Small intestine (tissue), 7 donors: ENCODE results near the gene HSD3B7. TPM values are rescaled to one million over a fixed set of nuclear protein-coding genes. Genes with fewer than 3 reads are reported as not detected.

Experiments used
- DNase-seq, 2 donors: peaks; one replicate each; pipeline versions ENCODE4 v3.0.0 to v3.0.0-alpha.2; 2013
- FAIRE-seq: peaks from 2 replicates; lab custom pipeline; 2012; peaks lifted over from hg19 to GRCh38; lab: Jason Lieb, UNC
- H3K27ac ChIP-seq, 3 donors: one replicate each; pipeline ENCODE4 v1.5.1; 2013; ENCODE audit warnings: low read length in 2 of 3, mild to moderate bottlenecking in 2 of 3, control low read depth in 1 of 3, inconsistent platforms in 1 of 3, low read depth in 1 of 3, moderate library complexity in 1 of 3
- H3K27me3 ChIP-seq, 3 donors: one replicate each; pipeline ENCODE4 v1.6.1; 2013; ENCODE audit warnings: low read length in 3 of 3, inconsistent platforms in 1 of 3; ENCODE audit not compliant: control insufficient read depth in 3 of 3, insufficient read depth in 3 of 3
- H3K36me3 ChIP-seq, 3 donors: one replicate each; pipeline ENCODE4 v1.6.1; 2013; ENCODE audit warnings: low read length in 3 of 3, inconsistent platforms in 1 of 3, low read depth in 1 of 3, mild to moderate bottlenecking in 1 of 3, moderate library complexity in 1 of 3; ENCODE audit not compliant: control insufficient read depth in 3 of 3, insufficient read depth in 2 of 3
- H3K4me1 ChIP-seq, 3 donors: one replicate each; pipeline ENCODE4 v1.6.1; 2013; ENCODE audit warnings: low read length in 2 of 3, inconsistent platforms in 1 of 3, low read depth in 1 of 3, mild to moderate bottlenecking in 1 of 3, moderate library complexity in 1 of 3; ENCODE audit not compliant: control insufficient read depth in 3 of 3, insufficient read depth in 2 of 3
- H3K4me3 ChIP-seq, 3 donors: one replicate each; pipeline ENCODE4 v1.5.1; 2013; ENCODE audit warnings: low read length in 3 of 3, control low read depth in 1 of 3, inconsistent platforms in 1 of 3, low read depth in 1 of 3, mild to moderate bottlenecking in 1 of 3, moderate library complexity in 1 of 3
- H3K9me3 ChIP-seq, 2 donors: one replicate each; pipeline ENCODE4 v1.6.1; 2013; ENCODE audit warnings: low read depth in 1 of 2, low read length in 1 of 2; ENCODE audit not compliant: control insufficient read depth in 2 of 2, insufficient read depth in 1 of 2
- WGBS, 3 donors: extraction: QIAGEN DNeasy Blood & Tissue Kit; methylation state at CpG; one replicate each; pipeline ENCODE4 v1.1.7; 2013; 5-methylcytosine and 5-hydroxymethylcytosine counted together
- polyA plus RNA-seq, 4 donors: library from polyadenylated mRNA; stranded (reverse) in 3 of 4; unstranded in 1 of 4; fragments of 200-250 nt in 3 of 4; fragments of 120-200 nt in 1 of 4; gene quantifications; one replicate each; pipeline versions ENCODE4 v1.2.1 to v1.2.3, GENCODE V29; 2013
- donor health status: healthy with polysubstance abuse.
- donor health status: control.
- donor health status: control.
- donor health status: Bipolar disorder and iron deficiency.
- donor health status: healthy.

Gene HSD3B7
- polyA plus RNA-seq, 4 donors = 15.9 to 48.9 (median 23.2) TPM

GRCh38 chr16:30983289-30983889, 1.6 kb upstream of the HSD3B7 start:
- Histone ChIP-seq H3K4me3 (no peak overlapping the region), H3K27ac (no peak overlapping the region), H3K27me3 (no peaks in the 10 kb centered on the region), H3K9me3 (no peaks in the 10 kb centered on the region), H3K4me1 (peaks cover 0 to 8% (median 0%) of the 10 kb centered on the region in 3 donors), H3K36me3 (peaks cover 9 to 82% (median 17%) of the 10 kb centered on the region in 3 donors)
- DNase-seq (no peak), FAIRE-seq (no peak)
- 84 to 89% (median 85%) methylated on average over 24 to 25 of the region's 25 CpGs for WGBS, 3 donors

- DNase-seq (no peak), FAIRE-seq (no peak)
- H3K4me3 ChIP-seq = no peak overlapping the region
- H3K27me3 ChIP-seq = no peaks in the 10 kb centered on the region
- H3K4me1 ChIP-seq = peaks cover 0 to 8% (median 0%) of the 10 kb centered on the region in 3 donors
- 82 to 86% (median 83%) methylated on average over 14 of the region's 14 CpGs for WGBS, 3 donors
- no peak overlapping the region for H3K27ac ChIP-seq
- H3K9me3 ChIP-seq = no peaks in the 10 kb centered on the region
- H3K36me3 ChIP-seq = peaks cover 9 to 82% (median 17%) of the 10 kb centered on the region in 3 donors
These were observed 953 bp upstream of the HSD3B7 start for GRCh38 chr16:30983898-30984610.

- Histone ChIP-seq H3K4me1 (peaks cover 0 to 8% (median 0%) of the 10 kb centered on the region in 3 donors), H3K27ac (peak overlapping the region; percentile 56 to 84 (median 83)), H3K27me3 (no peaks in the 10 kb centered on the region), H3K9me3 (no peaks in the 10 kb centered on the region), H3K4me3 (peak overlapping the region in 2 of 3 donors; percentile 40 to 61), H3K36me3 (peaks cover 0 to 68% (median 12%) of the 10 kb centered on the region in 3 donors)
- DNase-seq (peak; percentile 87), FAIRE-seq (no peak)
- 14 to 48% (median 43%) methylated on average over 17 to 20 of the region's 20 CpGs for WGBS, 3 donors
These were observed 558 bp downstream of the HSD3B7 start for GRCh38 chr16:30985401-30986128.

GRCh38 chr16:30986129-30986991, 1.4 kb downstream of the HSD3B7 start:
- Histone ChIP-seq H3K36me3 (peaks cover 0 to 60% (median 12%) of the 10 kb centered on the region in 3 donors), H3K4me1 (peaks cover 0 to 8% (median 0%) of the 10 kb centered on the region in 3 donors), H3K4me3 (no peak overlapping the region), H3K27me3 (no peaks in the 10 kb centered on the region), H3K9me3 (no peaks in the 10 kb centered on the region), H3K27ac (peak overlapping the region in 1 of 3 donors; percentile 84)
- DNase-seq = no peak
- WGBS, 3 donors = 89 to 91% (median 89%) methylated on average over 28 to 29 of the region's 29 CpGs
- no peak for FAIRE-seq

GRCh38 chr16:30987581-30988190, 2.7 kb downstream of the HSD3B7 start:
- Histone ChIP-seq H3K27me3 (no peaks in the 10 kb centered on the region), H3K27ac (no peak overlapping the region), H3K36me3 (peaks cover 0 to 49% (median 7%) of the 10 kb centered on the region in 3 donors), H3K4me1 (peaks cover 0 to 8% (median 0%) of the 10 kb centered on the region in 3 donors), H3K9me3 (no peaks in the 10 kb centered on the region), H3K4me3 (no peak overlapping the region)
- DNase-seq (no peak), FAIRE-seq (no peak)
- WGBS, 3 donors = 91 to 94% (median 94%) methylated on average over 30 of the region's 30 CpGs

GRCh38 chr16:30989469-30990047, 4.6 kb downstream of the HSD3B7 start:
- peaks cover 0 to 8% (median 0%) of the 10 kb centered on the region in 3 donors for H3K4me1 ChIP-seq

GRCh38 chr16:30990105-30990504, 5.1 kb downstream of the HSD3B7 start:
- no peak for DNase-seq
- Histone ChIP-seq H3K36me3 (peaks cover 0 to 27% (median 0%) of the 10 kb centered on the region in 3 donors), H3K4me1 (peaks cover 0 to 8% (median 0%) of the 10 kb centered on the region in 3 donors), H3K27me3 (no peaks in the 10 kb centered on the region), H3K27ac (no peak overlapping the region), H3K4me3 (no peak overlapping the region), H3K9me3 (no peaks in the 10 kb centered on the region)
- 76 to 77% (median 76%) methylated on average over 10 to 12 of the region's 12 CpGs for WGBS, 3 donors
- no peak for FAIRE-seq

More at GRCh38 chr16:30989469-30990047, 4.6 kb downstream of the HSD3B7 start:
- Histone ChIP-seq H3K4me3 (no peak overlapping the region), H3K27ac (no peak overlapping the region), H3K27me3 (no peaks in the 10 kb centered on the region), H3K36me3 (peaks cover 0 to 30% (median 0%) of the 10 kb centered on the region in 3 donors), H3K9me3 (no peaks in the 10 kb centered on the region)
- FAIRE-seq (no peak), DNase-seq (no peak)
- WGBS, 3 donors = 67 to 84% (median 79%) methylated on average over 23 of the region's 23 CpGs
